Loucy (cell line): ENCODE data around the gene ASMTL.
"Not testable (repeated sequence)": the region's sequence is repeated elsewhere in the genome, so short reads cannot be mapped to it uniquely, and the experiment has no call there.

Source experiments
- H2AFZ ChIP-seq: fragments of 200-600 bp; sonication (generic); 2 replicates; pipeline ENCODE4 v1.6.0; 2016; ENCODE audit warnings: antibody characterized with exemption, mild to moderate bottlenecking, low read length, moderate library complexity
- H3F3A ChIP-seq: fragments of 200-600 bp; 2 replicates; pipeline ENCODE4 v1.6.0; 2016; ENCODE audit warnings: antibody characterized with exemption, low read depth, mild to moderate bottlenecking
- H3K27me3 ChIP-seq: fragments of 200-600 bp; sonication (generic); 2 replicates; pipeline ENCODE4 v1.6.1; 2014; ENCODE audit warnings: low read length, mild to moderate bottlenecking; ENCODE audit not compliant: insufficient read depth, poor library complexity, severe bottlenecking
- H3K36me3 ChIP-seq: fragments of 200-600 bp; sonication (generic); 2 replicates; pipeline ENCODE4 v1.6.1; 2016; ENCODE audit warnings: low read length; ENCODE audit not compliant: insufficient read depth
- H3K4me1 ChIP-seq: fragments of 200-600 bp; sonication (generic); 2 replicates; pipeline ENCODE4 v1.5.1; 2014; ENCODE audit warnings: low read length, mild to moderate bottlenecking; ENCODE audit not compliant: insufficient read depth, poor library complexity, severe bottlenecking
- H3K4me2 ChIP-seq: fragments of 200-600 bp; sonication (generic); 2 replicates; pipeline ENCODE4 v1.6.0; 2014; ENCODE audit warnings: antibody characterized with exemption, low read length, low read depth, mild to moderate bottlenecking; ENCODE audit not compliant: poor library complexity, severe bottlenecking
- H3K4me3 ChIP-seq: fragments of 200-600 bp; sonication (generic); 2 replicates; pipeline ENCODE4 v1.5.1; 2014; ENCODE audit warnings: low read length, mild to moderate bottlenecking, mixed read lengths; ENCODE audit not compliant: poor library complexity, severe bottlenecking
- H3K79me2 ChIP-seq: fragments of 200-600 bp; sonication (generic); 2 replicates; pipeline ENCODE4 v1.6.1; 2014; ENCODE audit warnings: low read length; ENCODE audit not compliant: insufficient read depth
- H3K9ac ChIP-seq: fragments of 200-600 bp; sonication (generic); 2 replicates; pipeline ENCODE4 v1.6.0; 2014; ENCODE audit warnings: mild to moderate bottlenecking, low read depth, low read length, moderate library complexity; ENCODE audit not compliant: poor library complexity, severe bottlenecking
- H3K9me2 ChIP-seq: fragments of 200-600 bp; sonication (generic); replicated peaks from 2 replicates; pipeline ENCODE4 v1.6.1; 2016; ENCODE audit warnings: low read depth, low read length, mixed read lengths
- H3K9me3 ChIP-seq: fragments of 200-600 bp; sonication (generic); 2 replicates; pipeline ENCODE4 v1.6.1; 2014; ENCODE audit warnings: mild to moderate bottlenecking, antibody characterized with exemption, low read length, low read depth; ENCODE audit not compliant: insufficient read depth
- H4K20me1 ChIP-seq: fragments of 200-600 bp; sonication (generic); 2 replicates; pipeline ENCODE4 v1.6.0; 2014; ENCODE audit warnings: antibody characterized with exemption, low read length, mild to moderate bottlenecking; ENCODE audit not compliant: insufficient read depth, poor library complexity, severe bottlenecking
- CTCF ChIP-seq: fragments of 200-600 bp; sonication (generic); conservative IDR thresholded peaks from 2 replicates; pipeline ENCODE4 v1.5.1; 2014; ENCODE audit warnings: mild to moderate bottlenecking, antibody characterized with exemption, low read length
- EZH2phosphoT487 ChIP-seq: fragments of 200-600 bp; IDR thresholded peaks from 2 replicates; pipeline ENCODE4 v1.6.1; 2018; ENCODE audit warnings: antibody characterized with exemption, mild to moderate bottlenecking, moderate library complexity, borderline replicate concordance

ASMTL gene

GRCh38 chrX:1475481-1475880 is 22.8 kb upstream of the ASMTL start:
- H3K4me2 ChIP-seq = no peak overlapping the region
- no peaks in the 10 kb centered on the region for H3F3A ChIP-seq
- H3K9me3 ChIP-seq = no peaks in the 10 kb centered on the region
- H3K4me1 ChIP-seq = peaks cover 31% of the 10 kb centered on the region
- no peak for TF ChIP-seq CTCF
- TF ChIP-seq EZH2phosphoT487 = no peak
- peaks cover 16% of the 10 kb centered on the region for H4K20me1 ChIP-seq
- H2AFZ ChIP-seq = no peak overlapping the region
- H3K9me2 ChIP-seq = no peaks in the 10 kb centered on the region
- H3K27me3 ChIP-seq = no peaks in the 10 kb centered on the region
- H3K4me3 ChIP-seq = no peak overlapping the region
- no peak overlapping the region for H3K9ac ChIP-seq
- peaks cover 82% of the 10 kb centered on the region for H3K79me2 ChIP-seq
- peaks cover 7% of the 10 kb centered on the region for H3K36me3 ChIP-seq

- H2AFZ ChIP-seq, H3K9ac ChIP-seq, H3F3A ChIP-seq, H3K27me3 ChIP-seq, H3K4me3 ChIP-seq, H3K9me3 ChIP-seq, H3K4me2 ChIP-seq, H3K9me2 ChIP-seq, H3K36me3 ChIP-seq: not testable (repeated sequence)
- peaks cover 16% of the 10 kb centered on the region for H4K20me1 ChIP-seq
- peaks cover 81% of the 10 kb centered on the region for H3K79me2 ChIP-seq
- H3K4me1 ChIP-seq = peaks cover 26% of the 10 kb centered on the region
Measured at GRCh38 chrX:1474593-1474992, 21.9 kb upstream of the ASMTL start.

- H4K20me1 ChIP-seq = peaks cover 14% of the 10 kb centered on the region
- peaks cover 20% of the 10 kb centered on the region for H3K4me1 ChIP-seq
- H3K27me3 ChIP-seq = no peaks in the 10 kb centered on the region
- no peak overlapping the region for H3K9ac ChIP-seq
- H3K9me3 ChIP-seq = no peaks in the 10 kb centered on the region
- H3K36me3 ChIP-seq = no peaks in the 10 kb centered on the region; the same call in 1 of the 2 replicates
- H3F3A ChIP-seq = peaks cover 3% of the 10 kb centered on the region; the same call in 1 of the 2 replicates
- H3K4me2 ChIP-seq = no peak overlapping the region
- H2AFZ ChIP-seq = no peak overlapping the region
- no peak for TF ChIP-seq EZH2phosphoT487
- no peak for TF ChIP-seq CTCF
- H3K79me2 ChIP-seq = peaks cover 66% of the 10 kb centered on the region
- H3K4me3 ChIP-seq = no peak overlapping the region
- no peaks in the 10 kb centered on the region for H3K9me2 ChIP-seq
Measured at GRCh38 chrX:1472975-1473374, 20.3 kb upstream of the ASMTL start.

GRCh38 chrX:1468250-1468772 is 15.6 kb upstream of the ASMTL start:
- Histone ChIP-seq H2AFZ (no peak overlapping the region), H3K4me3 (peak overlapping the region; percentile 34), H4K20me1 (peaks cover 2% of the 10 kb centered on the region), H3K9ac (peak overlapping the region; percentile 70), H3K79me2 (peaks cover 38% of the 10 kb centered on the region), H3K9me2 (no peaks in the 10 kb centered on the region), H3K4me2 (peak overlapping the region; percentile 59), H3K4me1 (peaks cover 25% of the 10 kb centered on the region), H3K36me3 (peaks cover 29% of the 10 kb centered on the region; the same call in 1 of the 2 replicates), H3K27me3 (no peaks in the 10 kb centered on the region), H3F3A (peaks cover 5% of the 10 kb centered on the region; the same call in 1 of the 2 replicates), H3K9me3 (no peaks in the 10 kb centered on the region)
- TF ChIP-seq EZH2phosphoT487 (no peak), CTCF (peak; percentile 43)
